Stimulated activated CD4-positive, alpha-beta T cell treated with anti-CD3 and anti-CD28 coated beads, Interleukin-2, amount 100 ng/mL, for 4 hours (primary cell): ENCODE measurements around the gene FEM1C.
"Not testable (repeated sequence)": the region's sequence is repeated elsewhere in the genome, so short reads cannot be mapped to it uniquely, and the experiment has no call there.

Experiments used
- DNase-seq: peaks from one replicate; pipeline ENCODE4 v3.0.0-alpha.2; 2020; ENCODE audit warnings: low read depth

The FEM1C gene

GRCh38 chr5:115520191-115520590 lies 24.4 kb downstream of the FEM1C start:
- no peak for DNase-seq

- DNase-seq = no peak
Observed at GRCh38 chr5:115516372-115516771, 28.2 kb downstream of the FEM1C start.

GRCh38 chr5:115514220-115514619 lies 30.4 kb downstream of the FEM1C start:
- no peak for DNase-seq

- no peak for DNase-seq
Observed at GRCh38 chr5:115511632-115512031, 32.9 kb downstream of the FEM1C start.

- no peak for DNase-seq
Observed at GRCh38 chr5:115510145-115510645, 34.4 kb downstream of the FEM1C start.

- no peak for DNase-seq
Observed at GRCh38 chr5:115509547-115509946, 35.0 kb downstream of the FEM1C start.

- no peak for DNase-seq
Observed at GRCh38 chr5:115507681-115508080, 36.9 kb downstream of the FEM1C start.

- DNase-seq = no peak
Observed at GRCh38 chr5:115503420-115503819, 41.2 kb downstream of the FEM1C start.

GRCh38 chr5:115501464-115502210 lies 42.9 kb downstream of the FEM1C start:
- DNase-seq = no peak

GRCh38 chr5:115500225-115500624 lies 44.4 kb downstream of the FEM1C start:
- no peak for DNase-seq

- DNase-seq = no peak
Observed at GRCh38 chr5:115496936-115497576, 47.5 kb downstream of the FEM1C start.

- no peak for DNase-seq
Observed at GRCh38 chr5:115494570-115495289, 49.8 kb downstream of the FEM1C start.

GRCh38 chr5:115490596-115490995 lies 54.0 kb downstream of the FEM1C start:
- no peak for DNase-seq

GRCh38 chr5:115489733-115490132 lies 54.8 kb downstream of the FEM1C start:
- no peak for DNase-seq

GRCh38 chr5:115487756-115488155 lies 56.8 kb downstream of the FEM1C start:
- no peak for DNase-seq

GRCh38 chr5:115487168-115487567 lies 57.4 kb downstream of the FEM1C start:
- no peak for DNase-seq

GRCh38 chr5:115486728-115487127 lies 57.8 kb downstream of the FEM1C start:
- DNase-seq = no peak

- no peak for DNase-seq
Observed at GRCh38 chr5:115484368-115484767, 60.2 kb downstream of the FEM1C start.

GRCh38 chr5:115480900-115481299 lies 63.7 kb downstream of the FEM1C start:
- DNase-seq = no peak

- no peak for DNase-seq
Observed at GRCh38 chr5:115480271-115480670, 64.3 kb downstream of the FEM1C start.

- not testable (repeated sequence) for DNase-seq
Observed at GRCh38 chr5:115479166-115479873, 65.3 kb downstream of the FEM1C start.

GRCh38 chr5:115478281-115478680 lies 66.3 kb downstream of the FEM1C start:
- DNase-seq = no peak
